Posterior vena cava (tissue), 2 donors: ENCODE results near the gene RARRES1. TPM values are rescaled to one million over a fixed set of nuclear protein-coding genes. Genes with fewer than 3 reads are reported as not detected.

Source experiments
- DNase-seq: peaks from one replicate; pipeline ENCODE4 v3.0.0-alpha.2; 2020; ENCODE audit warnings: low spot score
- intact Hi-C, 2 donors: fragments of 100-400 bp; cut with DNase I; formaldehyde crosslinking; loops; one replicate each; pipeline versions ENCODE4 v1.14.1 to v1.14.2; 2022 to 2023
- total RNA-seq, 2 donors: library from RNA; stranded (reverse); fragmentation: NEBNext Ultra II Directional; extraction: Animal tissue kit (Norgen Biotek cat#: 25700); gene quantifications; one replicate each; pipeline ENCODE4 v1.2.1, GENCODE V29; 2021
- donor health status: DM: yes; HTN: yes; CAD: no.
- donor health status: DM: yes; HTN: yes; CAD: no.

RARRES1 gene
- total RNA-seq, 2 donors from 2014 or later = 424 to 446 TPM

DNA sequence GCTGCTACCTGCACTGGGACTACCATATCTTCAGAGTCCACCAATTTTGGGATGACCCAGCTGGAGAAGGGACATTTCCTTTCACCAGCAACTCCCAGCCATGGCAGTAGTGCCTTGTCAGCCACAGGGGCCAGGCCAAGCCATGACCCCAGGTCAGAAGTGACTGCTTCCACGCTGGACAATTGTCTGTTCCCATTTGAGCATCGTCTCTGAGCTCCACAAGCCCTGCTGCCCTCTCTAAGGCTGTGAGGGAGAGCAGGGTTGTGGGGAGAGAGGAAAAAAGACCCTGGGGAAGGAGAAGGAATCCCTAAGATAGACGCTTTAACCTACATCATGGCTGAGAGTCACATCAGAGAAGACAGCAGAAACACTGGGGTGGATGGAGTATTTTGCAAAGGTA lies 7.4 kb upstream of the RARRES1 start:
- DNase-seq = peak; percentile 50
- intact Hi-C loops = no loop called here

DNA sequence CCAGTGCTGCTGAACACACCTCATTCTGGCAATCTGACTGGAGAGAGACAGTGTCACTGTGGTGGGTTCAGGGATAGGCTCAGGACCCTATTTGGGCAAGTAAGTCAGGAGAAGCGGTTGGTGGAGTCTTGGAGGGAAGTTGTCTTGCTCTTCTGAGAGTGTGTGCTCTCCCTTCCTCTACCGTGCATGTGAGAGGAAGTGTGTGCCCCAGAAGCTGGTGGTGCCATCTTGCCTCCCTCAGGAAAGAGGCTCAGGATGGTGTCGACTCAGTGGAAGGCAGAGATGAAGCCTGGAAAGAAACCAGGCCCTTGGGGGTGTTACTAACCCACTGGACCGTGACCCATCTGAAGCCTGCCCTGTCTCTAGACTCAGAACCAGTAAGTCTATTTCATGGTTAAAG lies 6.8 kb upstream of the RARRES1 start:
- DNase-seq = no peak
- intact Hi-C loops = no loop called here

DNA sequence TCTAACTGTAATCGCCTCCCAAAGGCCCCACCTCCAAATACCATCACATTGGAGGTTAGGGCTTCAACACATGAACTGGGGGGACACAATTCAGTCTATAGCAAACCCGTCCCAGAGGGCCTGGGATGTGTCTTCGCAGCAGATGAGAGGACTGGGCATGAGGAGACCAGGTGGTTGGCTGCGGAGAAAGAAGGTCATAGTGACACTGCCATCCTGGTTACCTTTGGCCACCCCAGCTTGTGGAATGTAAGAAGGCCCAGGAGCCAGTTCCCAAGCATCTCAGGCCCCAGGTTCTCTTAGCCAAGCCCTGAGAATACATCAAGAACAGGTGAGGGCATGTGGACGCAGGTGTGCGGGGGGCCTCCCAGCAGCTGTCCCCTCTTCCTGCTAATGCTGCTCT lies 6.4 kb upstream of the RARRES1 start:
- DNase-seq = peak; percentile 51
- intact Hi-C loops = no loop called here

DNA sequence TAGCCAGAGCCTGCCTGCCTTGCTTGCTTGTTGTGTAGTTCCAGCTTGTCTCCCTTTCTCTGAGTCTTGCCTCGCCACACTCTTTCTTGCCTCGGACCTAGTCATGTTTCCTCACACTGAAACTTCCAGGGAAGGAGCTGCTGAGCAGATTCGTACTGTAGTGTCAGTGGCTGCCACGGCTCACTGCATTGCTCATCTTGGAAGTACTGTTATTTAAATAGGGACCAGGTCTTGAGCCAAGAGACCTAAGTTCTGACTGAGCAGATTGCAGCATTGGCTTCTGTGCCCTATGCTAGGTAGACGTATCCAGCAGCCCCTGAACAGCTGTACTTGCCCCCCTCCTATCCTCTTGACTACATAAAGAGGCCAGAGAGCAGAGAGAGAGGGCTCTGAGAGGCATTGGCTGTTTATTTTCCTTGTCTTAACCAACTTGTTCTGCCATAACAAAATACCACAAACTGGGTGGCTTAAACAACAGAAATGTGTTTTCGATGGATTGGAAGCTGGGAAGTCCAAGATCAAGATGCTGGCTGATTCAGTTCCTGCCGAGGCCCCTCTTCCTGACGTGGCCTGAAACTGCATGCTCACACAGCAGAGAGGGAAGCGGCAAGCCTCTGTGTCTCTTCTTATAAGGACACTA lies 5.8 kb upstream of the RARRES1 start:
- intact Hi-C loops = no loop called here
- DNase-seq = peak; percentile 60

DNA sequence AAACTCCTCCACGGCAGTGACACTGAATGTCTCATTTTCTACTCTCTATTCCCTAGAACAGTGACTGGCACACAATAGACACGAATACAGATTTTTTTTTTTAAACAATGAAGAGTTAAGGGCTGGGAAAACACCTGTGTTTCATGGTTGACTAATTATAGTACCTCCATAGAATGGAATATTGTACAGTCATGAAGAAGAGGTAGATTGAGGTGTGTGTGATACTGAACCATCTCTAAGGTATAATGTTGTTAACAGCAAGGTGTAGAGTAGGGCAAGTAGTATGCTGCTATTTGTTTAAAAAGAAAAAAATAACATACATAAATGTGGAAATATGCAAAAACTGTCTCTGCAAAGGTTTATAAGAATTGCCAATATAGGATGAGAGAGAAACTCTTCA lies 5.2 kb upstream of the RARRES1 start:
- no peak for DNase-seq
- intact Hi-C loops = no loop called here

DNA sequence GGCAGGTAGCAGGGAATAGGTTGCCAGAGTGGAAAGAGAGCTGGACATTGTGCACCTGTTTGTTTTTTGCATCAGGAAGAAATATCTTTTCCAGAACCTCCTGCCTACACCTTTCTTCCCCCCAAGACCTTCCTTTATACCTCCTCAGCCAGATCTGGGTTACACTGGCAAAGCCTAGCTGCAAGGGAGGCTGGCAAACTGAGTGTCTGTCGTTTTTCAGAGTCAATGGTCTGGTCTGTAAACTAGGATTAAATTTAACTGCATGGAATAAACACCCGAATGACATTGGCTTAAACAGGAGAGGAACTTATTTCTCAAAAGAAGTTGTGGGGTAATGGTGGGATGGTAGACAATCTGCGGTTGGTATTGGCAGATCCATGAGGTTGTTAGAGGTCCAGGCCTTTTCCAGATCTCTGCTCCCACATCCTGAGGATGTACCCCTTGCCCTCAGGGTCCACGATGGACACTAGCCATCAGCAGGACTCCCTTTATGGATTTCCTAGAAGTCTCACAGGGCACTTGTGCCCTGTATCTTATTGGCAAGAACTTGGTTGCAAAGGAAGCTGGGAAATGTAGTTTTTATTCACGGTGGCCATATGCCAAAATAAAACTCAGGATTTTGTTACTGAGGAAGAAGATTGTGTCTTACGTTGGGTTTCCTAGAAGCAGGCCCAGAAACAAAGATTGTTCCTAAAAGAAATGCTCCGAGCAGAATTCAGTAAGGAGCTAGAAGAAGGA lies 3.2 kb upstream of the RARRES1 start:
- DNase-seq = peak; percentile 23
- intact Hi-C loops = no loop called here

DNA sequence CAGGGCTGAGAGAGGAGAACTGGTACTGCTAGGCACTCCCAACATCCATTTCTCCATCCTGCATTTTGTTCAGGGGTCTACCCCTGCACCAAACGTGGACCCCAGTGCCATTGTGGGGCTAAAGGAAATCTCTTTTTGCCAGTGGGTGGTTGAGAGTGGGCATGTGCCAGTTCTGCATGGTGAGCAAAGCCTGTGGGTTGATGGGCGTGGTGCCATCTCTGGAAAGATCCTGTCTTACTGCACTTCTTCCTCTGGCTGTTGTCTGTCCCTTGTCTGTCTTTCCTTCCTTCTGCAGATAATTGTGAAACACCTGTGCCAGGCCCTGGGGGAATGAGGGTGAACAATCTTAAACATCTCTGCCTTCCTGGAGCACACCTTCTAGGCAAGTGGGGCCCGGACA lies 1.4 kb upstream of the RARRES1 start:
- DNase-seq = peak; percentile 55
- intact Hi-C loops = loop anchor here in 1 of 2 donors (5.0 kb wide), 1 partner anchor 49 kb away; no protein-coding TSS in a partner anchor

DNA sequence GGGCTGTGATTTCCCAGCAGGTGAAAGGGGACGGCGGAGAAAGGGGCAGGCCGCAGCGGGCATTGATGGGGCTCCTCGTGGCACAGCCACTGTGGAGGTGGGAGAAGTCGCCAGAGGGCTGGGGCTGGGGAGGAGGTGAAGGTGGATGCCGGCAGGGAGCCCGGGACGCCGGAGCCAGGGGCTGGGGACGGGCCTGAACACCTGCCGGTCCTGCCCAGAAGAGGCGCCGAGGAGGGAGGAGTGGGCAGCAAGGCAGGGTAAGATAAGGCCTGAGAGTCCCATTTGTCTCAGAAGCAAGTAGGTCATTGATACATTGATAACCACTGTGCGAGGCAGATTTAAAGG lies 571 bp upstream of the RARRES1 start:
- DNase-seq = no peak
- intact Hi-C loops = loop anchor here in 1 of 2 donors (5.0 kb wide), 1 partner anchor 49 kb away; no protein-coding TSS in a partner anchor

DNA sequence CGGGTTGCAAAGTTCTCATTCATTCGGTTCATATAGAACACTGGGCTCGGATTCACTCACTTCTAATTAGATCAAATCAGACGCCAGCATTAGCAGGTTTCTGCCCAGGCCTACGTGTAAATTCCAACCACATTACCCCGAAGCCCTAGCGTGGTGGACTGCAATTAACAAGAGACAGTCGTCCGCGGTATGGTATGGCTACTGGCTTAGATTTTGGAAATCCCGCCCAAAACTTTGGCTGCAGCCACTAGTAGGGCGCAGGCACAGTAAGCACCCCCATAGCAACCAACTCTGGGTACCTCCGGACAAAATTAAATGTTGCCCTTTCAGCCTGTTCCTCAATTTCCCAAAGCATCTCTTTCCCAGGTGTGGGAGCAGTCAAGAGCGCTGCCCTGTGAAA lies 771 bp downstream of the RARRES1 start:
- peak; percentile 35 for DNase-seq
- intact Hi-C loops = loop anchor here in 1 of 2 donors (5.0 kb wide), 1 partner anchor 51 kb away; no protein-coding TSS in a partner anchor

DNA sequence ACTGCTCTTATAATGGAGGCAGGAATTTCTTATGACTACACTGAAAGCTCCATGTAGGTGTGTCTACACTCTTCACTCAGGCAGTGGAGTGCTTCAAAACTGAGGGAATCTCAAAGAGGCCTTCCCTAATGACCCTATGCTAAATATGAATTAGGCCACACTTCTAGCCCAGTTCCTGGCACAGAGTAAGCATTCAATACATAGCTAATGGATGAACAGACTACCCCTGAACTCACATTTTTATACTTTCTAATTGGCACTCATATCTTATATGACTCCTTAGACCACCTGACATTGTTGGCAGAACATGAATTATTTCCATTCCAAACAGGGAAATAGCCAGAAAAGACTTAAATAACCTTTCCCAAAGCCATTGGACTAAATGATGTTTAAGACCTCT lies 3.4 kb downstream of the RARRES1 start:
- DNase-seq = no peak
- intact Hi-C loops = no loop called here

DNA sequence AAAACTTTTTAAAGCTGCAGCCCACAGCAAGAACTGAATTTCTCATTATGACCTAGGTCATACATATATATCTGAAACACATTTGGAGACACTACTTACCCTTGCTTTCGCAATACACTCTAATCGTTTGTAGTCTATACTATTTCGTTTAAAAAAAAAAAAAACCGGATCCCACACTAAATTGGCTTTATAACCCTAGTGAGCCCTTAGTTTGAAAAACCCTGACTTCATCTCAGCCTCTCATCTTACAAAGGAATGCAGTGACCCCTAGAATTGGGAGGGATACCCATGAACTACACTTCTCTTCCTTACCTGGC lies 4.2 kb downstream of the RARRES1 start:
- intact Hi-C loops = no loop called here
- DNase-seq = no peak

DNA sequence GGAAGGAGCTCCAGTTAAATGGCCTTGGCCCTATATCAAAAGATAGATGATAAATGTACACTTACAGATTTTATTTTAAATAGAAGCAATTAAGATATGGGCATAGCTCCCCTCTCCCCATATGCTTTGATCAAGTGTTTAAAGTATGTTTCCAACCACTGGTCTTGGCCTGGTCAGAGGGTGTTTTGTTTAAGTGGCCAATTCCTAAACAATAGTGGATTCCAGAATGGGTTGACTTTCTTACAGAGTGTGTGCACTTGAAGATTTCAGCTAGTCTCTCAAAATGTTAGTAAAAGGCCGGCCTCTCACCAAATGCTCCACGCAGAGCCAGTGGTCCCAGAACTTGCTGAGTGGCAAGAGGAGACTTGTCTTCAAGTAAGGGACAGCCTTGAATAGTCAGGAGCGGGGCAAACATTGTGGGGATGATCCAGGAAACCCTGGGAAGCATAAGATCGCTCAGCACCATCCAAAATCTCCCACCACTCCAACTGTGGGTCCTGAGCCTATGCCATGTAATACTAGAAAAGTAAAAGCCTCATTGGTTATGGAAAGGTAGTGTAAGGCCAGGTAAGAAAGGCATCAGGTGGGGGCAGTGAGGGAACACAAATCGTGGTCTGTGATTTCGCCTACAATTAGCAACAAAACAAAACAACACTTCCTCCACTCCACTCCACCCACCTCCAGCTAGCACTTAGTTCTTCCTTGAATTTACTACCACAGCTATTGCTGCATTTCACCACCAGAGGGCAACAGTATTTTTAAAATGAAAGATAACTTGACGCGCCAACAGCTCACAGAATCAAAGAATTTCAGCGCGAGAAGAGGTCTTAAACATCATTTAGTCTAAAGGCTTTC lies 4.8 kb downstream of the RARRES1 start:
- no peak for DNase-seq

DNA sequence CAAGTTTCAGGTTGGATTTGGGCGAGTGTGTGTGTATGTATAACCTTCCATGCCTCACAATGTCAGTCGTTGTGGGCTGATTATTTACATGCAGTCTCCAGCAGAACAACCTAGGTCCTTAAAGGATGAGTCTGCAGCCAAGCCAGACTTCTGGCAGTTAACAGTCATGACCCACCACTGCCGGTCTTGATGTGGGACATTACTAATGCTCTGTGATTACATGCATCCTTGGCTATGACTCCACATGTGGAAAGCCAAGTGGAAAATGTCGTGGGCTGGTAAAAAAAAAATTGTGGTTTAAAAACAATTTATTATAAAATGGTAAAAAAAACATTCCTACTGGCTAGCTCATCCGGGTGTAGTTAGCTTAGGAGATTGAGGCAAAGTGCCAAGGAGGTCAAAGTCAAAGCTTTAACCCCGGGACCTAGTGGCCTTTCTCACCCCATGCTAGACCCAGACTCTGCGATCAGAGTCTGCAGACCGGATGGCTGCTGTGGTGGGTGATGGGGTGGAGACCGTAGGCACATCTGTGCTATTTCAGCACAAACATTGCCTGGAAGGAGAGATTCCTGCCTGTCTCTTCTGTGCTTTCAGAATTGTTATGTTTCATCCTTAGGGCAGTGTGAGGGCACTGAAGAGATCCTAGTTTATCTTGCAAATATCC lies 6.8 kb downstream of the RARRES1 start:
- peak; percentile 86 for DNase-seq
- intact Hi-C loops = loop anchor here in 1 of 2 donors (2.0 kb wide), 1 partner anchor 57 kb away; no protein-coding TSS in a partner anchor

More for the DNA sequence above, 4.8 kb downstream of the RARRES1 start:
- intact Hi-C loops = no loop called here

DNA sequence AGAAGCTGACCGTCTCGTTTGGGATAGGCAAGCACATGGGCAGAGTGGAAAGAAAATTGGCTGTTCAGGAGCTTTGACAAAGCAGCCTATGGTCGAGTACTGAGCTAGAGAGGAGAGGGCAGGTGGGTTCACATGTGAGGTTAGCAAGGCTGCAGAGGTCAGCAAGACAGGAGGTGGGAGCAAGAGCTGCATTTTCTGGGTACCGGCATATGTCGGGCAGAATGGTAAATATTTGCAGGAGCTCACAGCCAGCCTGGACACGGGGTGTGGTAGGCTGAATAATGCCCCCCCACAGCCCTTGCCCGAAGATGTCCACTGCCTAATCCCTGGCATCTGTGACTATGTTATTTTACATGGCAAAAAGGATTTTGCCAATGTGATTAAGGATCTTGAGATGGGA lies 8.3 kb downstream of the RARRES1 start:
- no peak for DNase-seq
- intact Hi-C loops = loop anchor here in 1 of 2 donors (2.0 kb wide), 1 partner anchor 59 kb away; no protein-coding TSS in a partner anchor

DNA sequence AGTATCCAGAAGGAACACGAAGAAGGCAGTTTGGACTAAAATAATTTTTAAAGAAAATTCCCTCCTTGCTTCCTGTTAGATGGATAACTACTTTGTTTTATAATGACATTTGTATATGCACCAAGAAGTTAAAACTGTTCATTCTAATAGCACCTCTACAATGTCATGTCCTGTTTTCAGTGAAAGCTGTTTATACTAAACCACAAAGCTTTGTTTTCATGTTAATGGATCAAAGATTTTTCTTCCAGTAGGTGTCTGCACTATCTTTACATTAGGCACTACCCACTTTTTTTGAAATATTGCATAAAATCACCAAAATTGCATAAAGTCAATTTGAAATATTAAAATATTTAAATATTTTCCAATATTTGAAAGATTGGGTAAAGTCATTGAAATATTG lies 10.1 kb downstream of the RARRES1 start:
- no peak for DNase-seq
- intact Hi-C loops = no loop called here

DNA sequence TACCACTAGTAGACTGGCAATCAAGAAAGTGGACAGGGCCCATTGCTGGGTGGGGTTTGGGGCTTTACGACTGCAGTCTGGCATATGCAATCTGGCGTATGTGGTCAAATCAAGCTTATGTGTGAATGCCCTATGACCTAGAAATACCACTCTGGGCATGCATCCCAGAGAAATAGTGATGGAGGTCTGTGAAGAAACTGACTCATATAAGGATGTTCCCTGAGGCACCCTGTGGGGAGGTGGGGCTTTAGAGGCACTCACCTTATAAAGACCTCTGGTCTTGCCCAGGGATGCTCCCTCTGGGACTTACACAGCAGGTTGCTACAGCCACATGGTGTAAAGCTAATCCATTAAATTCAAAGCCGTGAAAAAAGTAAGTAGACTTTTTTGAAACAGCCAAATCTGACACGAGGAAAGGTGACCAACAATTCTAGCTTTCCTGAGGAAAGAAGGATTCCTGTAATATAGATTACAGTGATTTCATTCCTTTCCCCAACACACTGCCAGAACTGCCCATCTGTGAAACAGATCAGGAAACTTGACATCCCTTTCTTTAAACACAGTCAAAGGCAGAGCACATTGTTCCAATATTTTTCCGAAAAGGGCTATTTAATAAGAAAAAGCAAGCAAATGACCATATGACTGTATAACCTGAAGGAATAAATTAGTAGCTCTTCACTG lies 13.6 kb downstream of the RARRES1 start:
- intact Hi-C loops = no loop called here
- DNase-seq = no peak

DNA sequence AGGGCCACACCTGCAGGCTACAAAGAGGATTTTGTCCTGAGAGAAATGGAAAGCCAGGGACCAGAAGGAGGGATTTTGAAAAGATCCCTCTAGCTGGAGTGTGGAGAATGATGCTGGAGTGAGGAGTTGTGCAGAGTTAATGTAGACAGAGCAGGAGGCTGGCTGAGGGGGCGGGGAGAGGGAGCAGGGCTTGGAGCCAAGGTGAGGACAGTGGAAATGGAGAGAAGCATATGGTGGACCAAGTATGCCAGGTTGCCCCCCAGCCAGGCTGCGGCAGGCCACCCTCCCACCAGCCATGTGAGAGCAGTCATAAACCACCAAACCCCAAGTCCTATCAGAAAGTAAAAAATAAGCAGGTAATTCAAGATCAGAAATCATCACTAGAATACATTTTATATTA lies 14.7 kb downstream of the RARRES1 start:
- intact Hi-C loops = no loop called here

DNA sequence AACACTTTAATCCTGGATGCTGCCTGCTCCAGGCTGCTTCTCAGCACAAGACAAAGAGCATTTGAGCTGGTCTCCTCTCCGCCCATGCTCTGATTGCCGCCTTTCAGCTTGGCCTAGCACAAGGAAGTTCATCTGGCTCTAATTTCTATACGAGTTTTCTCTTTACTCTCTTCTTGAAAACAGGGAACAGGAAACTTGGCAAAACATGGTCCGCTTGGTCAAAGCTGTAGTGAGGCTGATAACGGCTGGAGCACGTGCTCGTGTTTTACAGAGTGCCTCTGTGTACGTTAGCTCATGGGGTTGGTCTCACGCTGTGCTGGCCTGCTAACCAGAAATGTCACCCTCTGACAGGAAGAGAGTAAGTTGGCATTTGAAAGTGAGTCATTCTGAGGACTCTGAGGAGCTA lies 19.2 kb downstream of the RARRES1 start:
- peak; percentile 88 for DNase-seq
- intact Hi-C loops = no loop called here

More for the DNA sequence above, 14.7 kb downstream of the RARRES1 start:
- no peak for DNase-seq

DNA sequence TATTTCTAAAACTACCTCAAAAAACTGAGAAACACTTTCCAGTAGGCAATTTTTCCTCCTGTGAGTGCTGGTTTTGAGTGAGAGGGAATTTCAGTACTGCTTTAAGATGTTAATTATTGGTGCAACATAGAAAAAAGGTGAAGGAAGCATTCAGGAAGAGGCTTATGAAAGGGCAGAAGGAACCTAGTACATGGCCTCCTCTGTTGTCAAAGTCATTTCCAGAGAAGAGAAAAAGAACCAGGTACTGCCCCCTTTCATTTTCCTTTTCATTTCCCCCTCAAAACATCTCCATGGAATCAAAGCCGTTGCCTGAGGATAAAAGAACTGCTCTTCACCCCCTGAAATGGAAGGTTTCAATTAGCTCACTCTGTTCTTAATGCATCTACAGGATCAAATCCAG lies 19.8 kb downstream of the RARRES1 start:
- DNase-seq = no peak
- intact Hi-C loops = no loop called here
